Measurements from ENCODE around the gene KLK2. TPM values are rescaled to one million over a fixed set of nuclear protein-coding genes. Genes with fewer than 3 reads are reported as not detected.

Gene KLK2
- total RNA-seq, 1 experiment from 2014 or later = not detected

DNA sequence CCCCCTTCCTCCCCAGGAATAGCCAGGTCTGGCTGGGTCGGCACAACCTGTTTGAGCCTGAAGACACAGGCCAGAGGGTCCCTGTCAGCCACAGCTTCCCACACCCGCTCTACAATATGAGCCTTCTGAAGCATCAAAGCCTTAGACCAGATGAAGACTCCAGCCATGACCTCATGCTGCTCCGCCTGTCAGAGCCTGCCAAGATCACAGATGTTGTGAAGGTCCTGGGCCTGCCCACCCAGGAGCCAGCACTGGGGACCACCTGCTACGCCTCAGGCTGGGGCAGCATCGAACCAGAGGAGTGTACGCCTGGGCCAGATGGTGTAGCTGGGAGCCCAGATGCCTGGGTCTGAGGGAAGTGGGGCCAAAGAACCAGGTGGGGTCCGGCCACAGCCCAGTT is 3.2 kb downstream of the KLK2 start:
- ChIA-PET POLR2A (no interaction called here), CTCF (no interaction called here)
- intact Hi-C loops (cut with micrococcal nuclease; ENCODE audit: unreplicated experiment) (no loop called here), in situ Hi-C loops (cut with HindIII; ENCODE audit: low pct_unique_long_range_greater_than_20kb, low sequenced_read_pairs) (no loop called here)
- H3K36me3 ChIP-seq (ENCODE audit: control insufficient read depth, insufficient read depth, low read length) = no peaks in the 10 kb centered on the region
- DNase-seq (ENCODE audit: low read depth, low spot score) = no peak
- BruUV-seq (replicated peaks) = no TSS peak
- TF ChIP-seq, protein P1, sequence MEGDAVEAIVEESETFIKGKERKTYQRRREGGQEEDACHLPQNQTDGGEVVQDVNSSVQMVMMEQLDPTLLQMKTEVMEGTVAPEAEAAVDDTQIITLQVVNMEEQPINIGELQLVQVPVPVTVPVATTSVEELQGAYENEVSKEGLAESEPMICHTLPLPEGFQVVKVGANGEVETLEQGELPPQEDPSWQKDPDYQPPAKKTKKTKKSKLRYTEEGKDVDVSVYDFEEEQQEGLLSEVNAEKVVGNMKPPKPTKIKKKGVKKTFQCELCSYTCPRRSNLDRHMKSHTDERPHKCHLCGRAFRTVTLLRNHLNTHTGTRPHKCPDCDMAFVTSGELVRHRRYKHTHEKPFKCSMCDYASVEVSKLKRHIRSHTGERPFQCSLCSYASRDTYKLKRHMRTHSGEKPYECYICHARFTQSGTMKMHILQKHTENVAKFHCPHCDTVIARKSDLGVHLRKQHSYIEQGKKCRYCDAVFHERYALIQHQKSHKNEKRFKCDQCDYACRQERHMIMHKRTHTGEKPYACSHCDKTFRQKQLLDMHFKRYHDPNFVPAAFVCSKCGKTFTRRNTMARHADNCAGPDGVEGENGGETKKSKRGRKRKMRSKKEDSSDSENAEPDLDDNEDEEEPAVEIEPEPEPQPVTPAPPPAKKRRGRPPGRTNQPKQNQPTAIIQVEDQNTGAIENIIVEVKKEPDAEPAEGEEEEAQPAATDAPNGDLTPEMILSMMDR (IDR thresholded peaks at IDR 0.05) = no peak
- TF ChIP-seq TCF7L2 (IDR thresholded peaks at IDR 0.05; ENCODE audit: low read depth, low read length) = no peak
- no peaks in the 10 kb centered on the region for H3K4me1 ChIP-seq (ENCODE audit: control insufficient read depth, insufficient read depth, low read length)
- H3K4me3 ChIP-seq (ENCODE audit: low read depth in 2 of 2, low read length in 2 of 2) = no peak overlapping the region
- no peaks in the 10 kb centered on the region for H3K9me3 ChIP-seq (ENCODE audit: control insufficient read depth, insufficient read depth, low read depth, low read length)
- no peak for ATAC-seq
- H3K27me3 ChIP-seq (ENCODE audit: control insufficient read depth, insufficient read depth, low read length) = peaks cover 7% of the 10 kb centered on the region; the same call in 1 of the 2 replicates
- no peak overlapping the region for H3K27ac ChIP-seq (ENCODE audit: low read length)

DNA sequence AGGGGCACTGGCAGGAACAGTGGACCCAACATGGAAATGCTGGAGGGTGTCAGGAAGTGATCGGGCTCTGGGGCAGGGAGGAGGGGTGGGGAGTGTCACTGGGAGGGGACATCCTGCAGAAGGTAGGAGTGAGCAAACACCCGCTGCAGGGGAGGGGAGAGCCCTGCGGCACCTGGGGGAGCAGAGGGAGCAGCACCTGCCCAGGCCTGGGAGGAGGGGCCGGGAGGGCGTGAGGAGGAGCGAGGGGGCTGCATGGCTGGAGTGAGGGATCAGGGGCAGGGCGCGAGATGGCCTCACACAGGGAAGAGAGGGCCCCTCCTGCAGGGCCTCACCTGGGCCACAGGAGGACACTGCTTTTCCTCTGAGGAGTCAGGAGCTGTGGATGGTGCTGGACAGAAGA is 4.1 kb downstream of the KLK2 start:
- peaks cover 7% of the 10 kb centered on the region; the same call in 1 of the 2 replicates for H3K27me3 ChIP-seq (ENCODE audit: control insufficient read depth, insufficient read depth, low read length)
- in situ Hi-C loops (cut with HindIII; ENCODE audit: low pct_unique_long_range_greater_than_20kb, low sequenced_read_pairs) (no loop called here), intact Hi-C loops (cut with micrococcal nuclease; ENCODE audit: unreplicated experiment) (no loop called here)
- H3K4me1 ChIP-seq (ENCODE audit: control insufficient read depth, insufficient read depth, low read length) = no peaks in the 10 kb centered on the region
- no peak overlapping the region for H3K4me3 ChIP-seq (ENCODE audit: low read depth in 2 of 2, low read length in 2 of 2)
- BruUV-seq (replicated peaks) = no TSS peak
- ChIA-PET POLR2A (no interaction called here), CTCF (no interaction called here)
- TF ChIP-seq POLR2AphosphoS5 (IDR thresholded peaks at IDR 0.05; ENCODE audit: low read depth, low read length) = no peak
- no peak for TF ChIP-seq SIN3A (IDR thresholded peaks at IDR 0.05; ENCODE audit: borderline replicate concordance, insufficient read depth, low read depth, low read length)
- TF ChIP-seq, protein P1 (IDR thresholded peaks at IDR 0.05) = no peak
- TF ChIP-seq, protein P2, sequence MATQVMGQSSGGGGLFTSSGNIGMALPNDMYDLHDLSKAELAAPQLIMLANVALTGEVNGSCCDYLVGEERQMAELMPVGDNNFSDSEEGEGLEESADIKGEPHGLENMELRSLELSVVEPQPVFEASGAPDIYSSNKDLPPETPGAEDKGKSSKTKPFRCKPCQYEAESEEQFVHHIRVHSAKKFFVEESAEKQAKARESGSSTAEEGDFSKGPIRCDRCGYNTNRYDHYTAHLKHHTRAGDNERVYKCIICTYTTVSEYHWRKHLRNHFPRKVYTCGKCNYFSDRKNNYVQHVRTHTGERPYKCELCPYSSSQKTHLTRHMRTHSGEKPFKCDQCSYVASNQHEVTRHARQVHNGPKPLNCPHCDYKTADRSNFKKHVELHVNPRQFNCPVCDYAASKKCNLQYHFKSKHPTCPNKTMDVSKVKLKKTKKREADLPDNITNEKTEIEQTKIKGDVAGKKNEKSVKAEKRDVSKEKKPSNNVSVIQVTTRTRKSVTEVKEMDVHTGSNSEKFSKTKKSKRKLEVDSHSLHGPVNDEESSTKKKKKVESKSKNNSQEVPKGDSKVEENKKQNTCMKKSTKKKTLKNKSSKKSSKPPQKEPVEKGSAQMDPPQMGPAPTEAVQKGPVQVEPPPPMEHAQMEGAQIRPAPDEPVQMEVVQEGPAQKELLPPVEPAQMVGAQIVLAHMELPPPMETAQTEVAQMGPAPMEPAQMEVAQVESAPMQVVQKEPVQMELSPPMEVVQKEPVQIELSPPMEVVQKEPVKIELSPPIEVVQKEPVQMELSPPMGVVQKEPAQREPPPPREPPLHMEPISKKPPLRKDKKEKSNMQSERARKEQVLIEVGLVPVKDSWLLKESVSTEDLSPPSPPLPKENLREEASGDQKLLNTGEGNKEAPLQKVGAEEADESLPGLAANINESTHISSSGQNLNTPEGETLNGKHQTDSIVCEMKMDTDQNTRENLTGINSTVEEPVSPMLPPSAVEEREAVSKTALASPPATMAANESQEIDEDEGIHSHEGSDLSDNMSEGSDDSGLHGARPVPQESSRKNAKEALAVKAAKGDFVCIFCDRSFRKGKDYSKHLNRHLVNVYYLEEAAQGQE (IDR thresholded peaks at IDR 0.05; ENCODE audit: insufficient read depth in 1 of 2, low read depth in 2 of 2, low read length in 1 of 2) = no peak
- no peak for TF ChIP-seq TCF7L2 (IDR thresholded peaks at IDR 0.05; ENCODE audit: low read depth, low read length)
- DNase-seq (ENCODE audit: low read depth, low spot score) (no peak), ATAC-seq (no peak)
- H3K27ac ChIP-seq (ENCODE audit: low read length) = no peak overlapping the region
- no peaks in the 10 kb centered on the region for H3K9me3 ChIP-seq (ENCODE audit: control insufficient read depth, insufficient read depth, low read depth, low read length)
- H3K36me3 ChIP-seq (ENCODE audit: control insufficient read depth, insufficient read depth, low read length) = no peaks in the 10 kb centered on the region

DNA sequence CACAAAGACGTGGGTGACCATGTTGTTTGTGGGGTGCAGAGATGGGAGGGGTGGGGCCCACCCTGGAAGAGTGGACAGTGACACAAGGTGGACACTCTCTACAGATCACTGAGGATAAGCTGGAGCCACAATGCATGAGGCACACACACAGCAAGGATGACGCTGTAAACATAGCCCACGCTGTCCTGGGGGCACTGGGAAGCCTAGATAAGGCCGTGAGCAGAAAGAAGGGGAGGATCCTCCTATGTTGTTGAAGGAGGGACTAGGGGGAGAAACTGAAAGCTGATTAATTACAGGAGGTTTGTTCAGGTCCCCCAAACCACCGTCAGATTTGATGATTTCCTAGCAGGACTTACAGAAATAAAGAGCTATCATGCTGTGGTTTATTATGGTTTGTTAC is 5.6 kb downstream of the KLK2 start:
- H3K4me3 ChIP-seq (ENCODE audit: low read depth in 2 of 2, low read length in 2 of 2) = no peak overlapping the region
- H3K9me3 ChIP-seq (ENCODE audit: control insufficient read depth, insufficient read depth, low read depth, low read length) = no peaks in the 10 kb centered on the region
- ATAC-seq (no peak), DNase-seq (ENCODE audit: low read depth, low spot score) (no peak)
- POLR2A ChIA-PET = no interaction called here
- BruUV-seq (replicated peaks) = no TSS peak
- CTCF ChIA-PET = no interaction called here
- intact Hi-C loops (cut with micrococcal nuclease; ENCODE audit: unreplicated experiment) = no loop called here
- TF ChIP-seq POLR2AphosphoS5 (IDR thresholded peaks at IDR 0.05; ENCODE audit: low read depth, low read length) = no peak
- TF ChIP-seq, protein P1 (IDR thresholded peaks at IDR 0.05) = no peak
- no peak for TF ChIP-seq SIN3A (IDR thresholded peaks at IDR 0.05; ENCODE audit: borderline replicate concordance, insufficient read depth, low read depth, low read length)
- TF ChIP-seq, protein P2 (IDR thresholded peaks at IDR 0.05; ENCODE audit: insufficient read depth in 1 of 2, low read depth in 2 of 2, low read length in 1 of 2) = no peak
- TF ChIP-seq TCF7L2 (IDR thresholded peaks at IDR 0.05; ENCODE audit: low read depth, low read length) = no peak
- no peak overlapping the region for H3K27ac ChIP-seq (ENCODE audit: low read length)
- no peaks in the 10 kb centered on the region for H3K4me1 ChIP-seq (ENCODE audit: control insufficient read depth, insufficient read depth, low read length)
- in situ Hi-C loops (cut with HindIII; ENCODE audit: low pct_unique_long_range_greater_than_20kb, low sequenced_read_pairs) = no loop called here
- H3K27me3 ChIP-seq (ENCODE audit: control insufficient read depth, insufficient read depth, low read length) = peaks cover 10% of the 10 kb centered on the region; the same call in 1 of the 2 replicates
- H3K36me3 ChIP-seq (ENCODE audit: control insufficient read depth, insufficient read depth, low read length) = no peaks in the 10 kb centered on the region

All from Panc1 (cell line).